ENCODE data around the gene RNF157.

Gene RNF157

DNA sequence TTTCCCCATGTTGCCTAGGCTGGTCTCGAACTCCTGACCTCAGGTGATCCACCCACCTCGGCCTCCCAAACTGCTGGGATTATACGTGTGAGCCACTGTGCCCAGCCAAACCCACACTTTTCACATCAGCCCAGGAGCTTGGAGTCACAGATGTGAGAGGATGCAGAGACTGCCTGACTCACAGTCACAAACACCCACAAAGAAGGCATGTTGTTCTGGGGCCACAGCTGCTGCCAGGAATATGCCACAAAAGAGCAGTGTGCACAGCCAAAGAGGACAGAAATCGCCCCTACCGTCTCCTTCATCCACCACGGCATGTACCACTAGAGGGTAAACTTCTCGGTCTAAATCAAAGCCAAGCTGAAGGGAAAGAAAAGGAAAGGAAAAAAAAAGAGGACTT, 74.1 kb downstream of the RNF157 start:
- H3K4me1 ChIP-seq (ENCODE audit: control insufficient read depth, insufficient read depth, low read length), result no peaks in the 10 kb centered on the region
- TF ChIP-seq ZFHX2 (tag by site-specific recombination; conservative IDR thresholded peaks at IDR 0.05) (peak; percentile 48), EGR2 (tag by site-specific recombination; IDR thresholded peaks at IDR 0.05; ENCODE audit: low read depth) (peak; percentile 38; the same call in 1 of the 2 replicates)
- TF ChIP-seq, protein P1, sequence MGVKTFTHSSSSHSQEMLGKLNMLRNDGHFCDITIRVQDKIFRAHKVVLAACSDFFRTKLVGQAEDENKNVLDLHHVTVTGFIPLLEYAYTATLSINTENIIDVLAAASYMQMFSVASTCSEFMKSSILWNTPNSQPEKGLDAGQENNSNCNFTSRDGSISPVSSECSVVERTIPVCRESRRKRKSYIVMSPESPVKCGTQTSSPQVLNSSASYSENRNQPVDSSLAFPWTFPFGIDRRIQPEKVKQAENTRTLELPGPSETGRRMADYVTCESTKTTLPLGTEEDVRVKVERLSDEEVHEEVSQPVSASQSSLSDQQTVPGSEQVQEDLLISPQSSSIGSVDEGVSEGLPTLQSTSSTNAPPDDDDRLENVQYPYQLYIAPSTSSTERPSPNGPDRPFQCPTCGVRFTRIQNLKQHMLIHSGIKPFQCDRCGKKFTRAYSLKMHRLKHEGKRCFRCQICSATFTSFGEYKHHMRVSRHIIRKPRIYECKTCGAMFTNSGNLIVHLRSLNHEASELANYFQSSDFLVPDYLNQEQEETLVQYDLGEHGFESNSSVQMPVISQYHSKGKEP (tag by site-specific recombination; IDR thresholded peaks at IDR 0.05), result no peak
- no peaks in the 10 kb centered on the region for H3K9me3 ChIP-seq (ENCODE audit: control insufficient read depth, insufficient read depth, low read depth, low read length)
- H3K36me3 ChIP-seq (ENCODE audit: control insufficient read depth in 2 of 2, insufficient read depth in 1 of 2, low read length in 2 of 2), result peaks cover 5 to 30% of the 10 kb centered on the region in 2 experiments; a peak in 2 of 3 replicates
- CTCF ChIA-PET, result interaction anchor here (0.6 to 1.3 kb wide), 6 partner anchors 13 to 83 kb away, joined by 3 to 5 read pairs (median 3); no protein-coding TSS in a partner anchor
- H3K27ac ChIP-seq (ENCODE audit: extremely low read depth, low read depth, low read length), result no peak overlapping the region
- POLR2A ChIA-PET, result no interaction called here
- H3K4me3 ChIP-seq (ENCODE audit: low read depth, low read length), result no peak overlapping the region

- peaks cover 8 to 36% of the 10 kb centered on the region in 2 experiments for H3K36me3 ChIP-seq (ENCODE audit: control insufficient read depth in 2 of 2, insufficient read depth in 1 of 2, low read length in 2 of 2)
- ChIA-PET CTCF (interaction anchor here (0.7 to 1.8 kb wide), 3 partner anchors 15 to 18 kb away, joined by 3 to 4 read pairs (median 3); no protein-coding TSS in a partner anchor), POLR2A (no interaction called here)
- no peak for TF ChIP-seq ZNF157 (tag by site-specific recombination; IDR thresholded peaks at IDR 0.05)
- TF ChIP-seq ZNF560 (tag by site-specific recombination; IDR thresholded peaks at IDR 0.05; ENCODE audit: borderline replicate concordance), result no peak
- 0 out of 2 replicates have a peak, but pooled peaks have one; percentile 9 for TF ChIP-seq PRDM1 (tag by site-specific recombination; IDR thresholded peaks at IDR 0.05)
- no peaks in the 10 kb centered on the region for H3K9me3 ChIP-seq (ENCODE audit: control insufficient read depth, insufficient read depth, low read depth, low read length)
- H3K4me3 ChIP-seq (ENCODE audit: low read depth, low read length), result no peak overlapping the region
- no peaks in the 10 kb centered on the region for H3K4me1 ChIP-seq (ENCODE audit: control insufficient read depth, insufficient read depth, low read length)
- H3K27ac ChIP-seq (ENCODE audit: extremely low read depth, low read depth, low read length), result no peak overlapping the region
Observed at GRCh38 chr17:76164331-76164730, 76.0 kb downstream of the RNF157 start.

DNA sequence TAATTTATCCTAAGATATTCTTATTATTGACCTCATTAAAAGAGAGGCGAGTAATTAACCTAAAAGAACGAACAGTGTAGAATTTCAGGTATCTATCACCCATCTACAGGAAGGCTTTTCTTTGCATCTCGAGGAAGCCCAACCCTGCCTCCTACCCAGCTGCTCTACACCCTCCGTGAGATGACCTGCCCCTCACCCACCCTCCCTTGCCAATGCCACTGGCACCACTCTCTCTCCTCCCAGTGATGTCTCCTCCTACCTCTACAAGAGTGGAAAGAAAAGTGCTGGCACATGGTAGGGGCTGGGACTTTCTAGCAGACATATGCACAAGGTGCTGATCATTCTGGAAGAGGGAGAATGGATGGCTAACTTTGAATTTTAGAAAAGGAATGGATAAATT, 76.4 kb downstream of the RNF157 start:
- ChIA-PET CTCF (interaction anchor here (0.7 to 1.8 kb wide), 3 partner anchors 16 to 18 kb away, joined by 3 to 4 read pairs (median 3); no protein-coding TSS in a partner anchor), POLR2A (no interaction called here)
- Histone ChIP-seq H3K9me3 (ENCODE audit: control insufficient read depth, insufficient read depth, low read depth, low read length) (no peaks in the 10 kb centered on the region), H3K4me1 (ENCODE audit: control insufficient read depth, insufficient read depth, low read length) (no peaks in the 10 kb centered on the region), H3K36me3 (ENCODE audit: control insufficient read depth in 2 of 2, insufficient read depth in 1 of 2, low read length in 2 of 2) (peaks cover 8 to 40% of the 10 kb centered on the region in 2 experiments), H3K27ac (ENCODE audit: extremely low read depth, low read depth, low read length) (no peak overlapping the region), H3K4me3 (ENCODE audit: low read depth, low read length) (no peak overlapping the region)
- no peak for TF ChIP-seq ZEB2 (tag by site-specific recombination; IDR thresholded peaks at IDR 0.05)
- TF ChIP-seq HOXC10 (CRISPR knock-in tag; IDR thresholded peaks at IDR 0.05), result no peak
- no peak for TF ChIP-seq ZNF624 (tag by site-specific recombination; IDR thresholded peaks at IDR 0.05)

GRCh38 chr17:76161619-76162266, 78.5 kb downstream of the RNF157 start:
- Histone ChIP-seq H3K36me3 (ENCODE audit: control insufficient read depth in 2 of 2, insufficient read depth in 1 of 2, low read length in 2 of 2) (peaks cover 8 to 49% of the 10 kb centered on the region in 2 experiments), H3K4me3 (ENCODE audit: low read depth, low read length) (no peak overlapping the region), H3K27ac (ENCODE audit: extremely low read depth, low read depth, low read length) (no peak overlapping the region), H3K9me3 (ENCODE audit: control insufficient read depth, insufficient read depth, low read depth, low read length) (no peaks in the 10 kb centered on the region), H3K4me1 (ENCODE audit: control insufficient read depth, insufficient read depth, low read length) (no peaks in the 10 kb centered on the region)
- ChIA-PET CTCF (interaction anchor here (0.8 to 1.6 kb wide), 3 partner anchors 20 to 85 kb away, joined by 3 to 8 read pairs (median 5); no protein-coding TSS in a partner anchor), POLR2A (no interaction called here)
- TF ChIP-seq ZNF214 (tag by site-specific recombination; IDR thresholded peaks at IDR 0.05; ENCODE audit: borderline replicate concordance) (no peak), ZBTB11 (tag by site-specific recombination; conservative IDR thresholded peaks at IDR 0.05; ENCODE audit: low read depth) (no peak), ZFP37 (tag by site-specific recombination; IDR thresholded peaks at IDR 0.05) (no peak), ZNF175 (tag by site-specific recombination; IDR thresholded peaks at IDR 0.05) (no peak), ZFHX2 (tag by site-specific recombination; conservative IDR thresholded peaks at IDR 0.05) (no peak), HOXC10 (CRISPR knock-in tag; IDR thresholded peaks at IDR 0.05) (no peak), KLF9 (tag by site-specific recombination; IDR thresholded peaks at IDR 0.05; ENCODE audit: low read depth) (no peak), ZNF335 (tag by site-specific recombination; conservative IDR thresholded peaks at IDR 0.05) (no peak), ZNF645 (tag by site-specific recombination; IDR thresholded peaks at IDR 0.05) (no peak), ZNF341 (tag by site-specific recombination; IDR thresholded peaks at IDR 0.05; ENCODE audit: low read depth) (no peak)
- TF ChIP-seq, protein P2, sequence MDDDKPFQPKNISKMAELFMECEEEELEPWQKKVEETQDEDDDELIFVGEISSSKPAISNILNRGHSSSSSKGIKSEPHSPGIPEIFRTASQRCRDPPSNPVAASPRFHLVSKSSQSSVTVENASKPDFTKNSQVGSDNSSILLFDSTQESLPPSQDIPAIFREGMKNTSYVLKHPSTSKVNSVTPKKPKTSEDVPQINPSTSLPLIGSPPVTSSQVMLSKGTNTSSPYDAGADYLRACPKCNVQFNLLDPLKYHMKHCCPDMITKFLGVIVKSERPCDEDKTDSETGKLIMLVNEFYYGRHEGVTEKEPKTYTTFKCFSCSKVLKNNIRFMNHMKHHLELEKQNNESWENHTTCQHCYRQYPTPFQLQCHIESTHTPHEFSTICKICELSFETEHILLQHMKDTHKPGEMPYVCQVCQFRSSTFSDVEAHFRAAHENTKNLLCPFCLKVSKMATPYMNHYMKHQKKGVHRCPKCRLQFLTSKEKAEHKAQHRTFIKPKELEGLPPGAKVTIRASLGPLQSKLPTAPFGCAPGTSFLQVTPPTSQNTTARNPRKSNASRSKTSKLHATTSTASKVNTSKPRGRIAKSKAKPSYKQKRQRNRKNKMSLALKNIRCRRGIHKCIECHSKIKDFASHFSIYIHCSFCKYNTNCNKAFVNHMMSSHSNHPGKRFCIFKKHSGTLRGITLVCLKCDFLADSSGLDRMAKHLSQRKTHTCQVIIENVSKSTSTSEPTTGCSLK (tag by site-specific recombination; IDR thresholded peaks at IDR 0.05), result no peak

All from HEK293 (cell line).